Immature natural killer cell (primary cell): ENCODE data around the gene TRABD2B. TPM values are rescaled to one million over a fixed set of nuclear protein-coding genes. Genes with fewer than 3 reads are reported as not detected.

Experiments used
- DNase-seq, 3 donors: peaks; one replicate each; pipeline ENCODE4 v3.0.0; 2022; ENCODE audit warnings: mixed read lengths in 1 of 3
- H3K27ac Mint-ChIP-seq, 6 donors: one replicate each; pipeline ENCODE4 v1.8.0; 2020; ENCODE audit warnings: mixed read lengths in 6 of 6, mild to moderate bottlenecking in 5 of 6, inconsistent platforms in 4 of 6, moderate library complexity in 3 of 6
- H3K27me3 Mint-ChIP-seq, 3 donors: one replicate each; pipeline ENCODE4 v1.8.0; 2020 to 2021; ENCODE audit warnings: low read depth in 3 of 3, mild to moderate bottlenecking in 3 of 3, mixed read lengths in 3 of 3, moderate library complexity in 3 of 3, inconsistent platforms in 1 of 3
- H3K36me3 Mint-ChIP-seq, 3 donors: one replicate each; pipeline ENCODE4 v1.8.0; 2020; ENCODE audit warnings: mixed read lengths in 3 of 3, inconsistent platforms in 2 of 3, mild to moderate bottlenecking in 2 of 3
- H3K4me1 Mint-ChIP-seq, 2 donors: one replicate each; pipeline ENCODE4 v1.8.0; 2020; ENCODE audit warnings: inconsistent platforms in 2 of 2, mild to moderate bottlenecking in 2 of 2, mixed read lengths in 2 of 2, moderate library complexity in 1 of 2
- H3K4me3 Mint-ChIP-seq, 5 donors: one replicate each; pipeline ENCODE4 v1.8.0; 2020; ENCODE audit warnings: mild to moderate bottlenecking in 5 of 5, mixed read lengths in 5 of 5, inconsistent platforms in 3 of 5, moderate library complexity in 3 of 5
- H3K9me3 Mint-ChIP-seq, 6 donors: one replicate each; pipeline ENCODE4 v1.8.0; 2020; ENCODE audit warnings: mild to moderate bottlenecking in 6 of 6, mixed read lengths in 6 of 6, inconsistent platforms in 4 of 6, moderate library complexity in 3 of 6
- polyA plus RNA-seq, 3 donors: library from polyadenylated mRNA; unstranded; fragments of 300-500 nt; fragmentation: Illumina TruSeq; gene quantifications; one replicate each; pipeline ENCODE4 v1.2.3, GENCODE V29; 2021

The TRABD2B gene
- polyA plus RNA-seq, 3 donors from 2014 or later, result not detected

GRCh38 chr1:47713975-47714767 lies 283.0 kb downstream of the TRABD2B start:
- no peak for DNase-seq
- Mint-ChIP-seq H3K36me3 (no peaks in the 10 kb centered on the region), H3K4me1 (peaks cover 0 to 4% of the 10 kb centered on the region in 2 donors), H3K27ac (no peak overlapping the region), H3K27me3 (peaks cover 8 to 29% (median 13%) of the 10 kb centered on the region in 3 donors), H3K4me3 (no peak overlapping the region), H3K9me3 (no peaks in the 10 kb centered on the region)

- no peak overlapping the region for H3K4me3 Mint-ChIP-seq
- DNase-seq, result no peak
- peaks cover 0 to 4% of the 10 kb centered on the region in 2 donors for H3K4me1 Mint-ChIP-seq
- H3K36me3 Mint-ChIP-seq, result no peaks in the 10 kb centered on the region
- H3K27ac Mint-ChIP-seq, result no peak overlapping the region
- H3K9me3 Mint-ChIP-seq, result no peaks in the 10 kb centered on the region
- H3K27me3 Mint-ChIP-seq, result peaks cover 10 to 29% (median 12%) of the 10 kb centered on the region in 3 donors
Measured at GRCh38 chr1:47713333-47713953, 283.7 kb downstream of the TRABD2B start.

- Mint-ChIP-seq H3K4me1 (peaks cover 0 to 4% of the 10 kb centered on the region in 2 donors), H3K27ac (no peak overlapping the region), H3K36me3 (no peaks in the 10 kb centered on the region), H3K9me3 (no peaks in the 10 kb centered on the region), H3K27me3 (peaks cover 11 to 31% (median 15%) of the 10 kb centered on the region in 3 donors), H3K4me3 (no peak overlapping the region)
- no peak for DNase-seq
Measured at GRCh38 chr1:47712596-47713299, 284.4 kb downstream of the TRABD2B start.

GRCh38 chr1:47711848-47712492 lies 285.2 kb downstream of the TRABD2B start:
- Mint-ChIP-seq H3K27ac (no peak overlapping the region), H3K4me3 (no peak overlapping the region)

GRCh38 chr1:47711184-47711847 lies 285.9 kb downstream of the TRABD2B start:
- Mint-ChIP-seq H3K9me3 (no peaks in the 10 kb centered on the region), H3K4me1 (peaks cover 0 to 4% of the 10 kb centered on the region in 2 donors), H3K27ac (no peak overlapping the region), H3K4me3 (no peak overlapping the region), H3K27me3 (peaks cover 13 to 31% (median 15%) of the 10 kb centered on the region in 3 donors), H3K36me3 (no peaks in the 10 kb centered on the region)
- no peak for DNase-seq

More at GRCh38 chr1:47711848-47712492, 285.2 kb downstream of the TRABD2B start:
- H3K27me3 Mint-ChIP-seq, result peaks cover 9 to 31% (median 15%) of the 10 kb centered on the region in 3 donors
- no peaks in the 10 kb centered on the region for H3K36me3 Mint-ChIP-seq
- peaks cover 0 to 4% of the 10 kb centered on the region in 2 donors for H3K4me1 Mint-ChIP-seq
- DNase-seq, result no peak
- no peaks in the 10 kb centered on the region for H3K9me3 Mint-ChIP-seq

Other genes starting within 250 kb of the TRABD2B start
- gene SLC5A9, start 225.3 kb upstream of the TRABD2B start, polyA plus RNA-seq, result not detected